GM21360 (cell line): ENCODE data around the gene PRPF18.

Source experiments
- ATAC-seq: cut with Tn5 transposase; IDR thresholded peaks from one replicate; pipeline ENCODE4 v1.9.1; 2021; ENCODE audit warnings: mild to moderate bottlenecking, moderate library complexity; ENCODE audit not compliant: unreplicated experiment

PRPF18 gene

DNA sequence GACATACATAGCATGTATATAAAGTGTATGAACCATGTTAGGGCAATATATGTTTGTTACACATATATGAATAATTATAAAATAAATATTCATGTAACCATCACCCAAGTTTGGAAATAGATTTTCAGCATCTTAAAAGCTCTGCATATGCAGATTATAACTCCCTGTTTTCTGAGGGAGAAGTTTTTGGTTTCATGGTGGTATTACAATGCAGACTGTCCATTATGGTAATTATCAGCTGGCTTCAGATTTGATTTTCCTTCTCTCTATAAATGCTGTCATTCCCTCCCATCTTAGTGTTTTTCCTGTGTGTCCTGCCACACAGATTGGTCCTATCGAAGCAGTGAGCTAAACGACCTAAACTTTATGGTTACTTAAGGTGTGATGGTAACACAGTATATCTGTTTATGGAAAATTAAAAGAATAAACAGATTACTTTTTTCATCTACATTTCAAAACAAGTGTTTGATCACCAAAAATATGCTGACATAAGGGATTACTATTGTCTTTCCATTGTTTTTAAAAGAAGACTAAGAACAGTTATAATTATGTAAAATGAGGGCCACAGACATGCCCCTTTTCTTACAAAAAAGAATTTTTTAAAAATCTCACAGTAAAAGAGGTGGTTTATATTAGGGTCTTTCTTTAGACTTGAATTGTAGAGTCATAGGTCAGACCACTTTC lies 17.7 kb downstream of the PRPF18 start:
- ATAC-seq, result no peak

- no peak for ATAC-seq
Observed at GRCh38 chr10:13608246-13608853, 21.6 kb downstream of the PRPF18 start.

- ATAC-seq, result no peak
Observed at GRCh38 chr10:13612654-13613373, 26.0 kb downstream of the PRPF18 start.

GRCh38 chr10:13613519-13613918 lies 26.8 kb downstream of the PRPF18 start:
- ATAC-seq, result no peak

GRCh38 chr10:13614530-13615332 lies 28.0 kb downstream of the PRPF18 start:
- no peak for ATAC-seq

DNA sequence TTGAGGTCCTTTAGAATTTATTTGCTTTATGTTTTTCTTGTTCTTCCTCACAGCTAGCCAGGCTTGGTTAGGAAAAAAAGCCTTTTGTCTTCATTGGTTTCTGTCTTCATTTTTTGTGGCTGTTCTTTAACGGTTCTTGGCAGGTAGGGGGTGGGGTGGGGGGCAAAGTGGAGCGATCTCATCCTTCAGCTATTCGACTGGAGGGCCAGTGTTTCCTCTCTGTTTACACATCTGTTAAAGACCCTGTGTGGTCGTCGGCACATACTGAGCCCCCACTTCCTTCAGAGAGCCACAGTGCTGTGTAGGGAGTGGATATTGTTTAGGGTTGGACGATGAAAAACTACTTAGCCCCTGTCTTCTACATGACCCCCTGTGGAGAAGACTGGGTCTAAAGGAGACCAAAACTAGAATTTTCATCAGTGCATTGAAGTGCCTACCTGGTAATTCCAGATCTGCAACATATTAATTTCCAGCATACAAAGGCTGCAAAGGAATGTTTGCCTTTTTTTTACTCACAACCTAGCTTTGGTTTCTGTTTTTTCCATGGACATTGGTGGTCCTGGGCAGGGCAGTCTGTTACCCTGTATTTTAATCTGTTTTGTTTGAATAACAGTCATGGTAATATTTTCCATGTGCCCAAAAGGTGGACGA lies 29.0 kb downstream of the PRPF18 start:
- no peak for ATAC-seq

DNA sequence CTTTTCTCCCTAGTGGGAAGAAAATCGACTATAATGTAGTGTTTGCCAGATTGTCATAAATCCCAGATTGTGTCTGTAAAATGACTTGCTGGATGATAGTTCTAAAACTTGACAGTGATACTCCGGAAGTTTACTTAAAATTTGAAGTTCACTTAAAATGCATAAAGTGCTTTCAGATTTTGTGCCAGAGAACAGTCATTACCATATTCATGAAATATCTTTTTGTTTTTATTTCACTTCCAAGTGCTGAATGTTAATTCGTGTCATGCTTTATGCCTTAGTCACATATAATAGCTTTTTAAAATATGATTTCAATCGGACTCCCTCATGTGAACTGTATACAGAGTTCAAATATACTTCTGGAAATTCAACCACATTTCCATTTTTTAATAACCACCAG lies 30.4 kb downstream of the PRPF18 start:
- ATAC-seq, result no peak

DNA sequence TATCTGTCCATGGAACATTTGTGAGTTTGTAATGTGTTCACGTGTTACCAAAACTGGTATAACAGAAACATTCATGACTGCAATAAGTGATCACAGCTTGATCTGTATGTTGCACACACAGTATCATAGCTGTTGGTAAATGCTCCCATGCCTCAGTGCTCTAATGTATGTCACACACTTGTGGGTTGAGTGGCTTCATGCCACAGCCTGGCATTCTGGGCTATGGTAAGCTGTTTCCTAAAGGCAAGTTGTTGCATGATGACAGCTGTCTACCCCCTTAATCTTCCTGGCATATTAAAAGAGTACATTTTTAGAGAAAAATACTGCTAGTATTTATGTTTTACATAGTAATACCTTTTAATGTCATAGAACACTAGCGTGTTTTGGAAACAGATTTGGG lies 35.2 kb downstream of the PRPF18 start:
- no peak for ATAC-seq

GRCh38 chr10:13624630-13625029 lies 37.9 kb downstream of the PRPF18 start:
- no peak for ATAC-seq

GRCh38 chr10:13627459-13628310 lies 40.9 kb downstream of the PRPF18 start:
- no peak for ATAC-seq

DNA sequence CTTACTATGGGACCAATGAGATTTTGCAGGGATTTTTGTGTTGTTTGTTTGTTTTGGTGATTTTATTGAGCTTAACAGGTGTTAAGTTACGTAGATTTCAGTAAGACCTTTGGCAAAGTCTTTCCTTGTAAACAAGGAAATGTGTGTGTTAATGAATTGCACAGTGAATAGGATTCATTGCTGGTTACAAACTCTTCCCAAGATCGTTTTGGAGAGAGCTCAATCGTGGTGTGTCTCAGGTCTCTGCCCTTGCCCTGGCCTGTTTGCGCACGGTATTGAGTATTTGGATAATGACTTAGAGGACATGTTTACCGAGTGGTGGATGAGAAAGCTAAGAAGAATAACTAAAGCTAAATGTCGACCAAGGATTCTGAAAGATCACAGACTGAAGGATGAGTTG lies 41.9 kb downstream of the PRPF18 start:
- ATAC-seq, result no peak

- ATAC-seq, result no peak
Observed at GRCh38 chr10:13629116-13629515, 42.4 kb downstream of the PRPF18 start.

- no peak for ATAC-seq
Observed at GRCh38 chr10:13630231-13630630, 43.5 kb downstream of the PRPF18 start.

DNA sequence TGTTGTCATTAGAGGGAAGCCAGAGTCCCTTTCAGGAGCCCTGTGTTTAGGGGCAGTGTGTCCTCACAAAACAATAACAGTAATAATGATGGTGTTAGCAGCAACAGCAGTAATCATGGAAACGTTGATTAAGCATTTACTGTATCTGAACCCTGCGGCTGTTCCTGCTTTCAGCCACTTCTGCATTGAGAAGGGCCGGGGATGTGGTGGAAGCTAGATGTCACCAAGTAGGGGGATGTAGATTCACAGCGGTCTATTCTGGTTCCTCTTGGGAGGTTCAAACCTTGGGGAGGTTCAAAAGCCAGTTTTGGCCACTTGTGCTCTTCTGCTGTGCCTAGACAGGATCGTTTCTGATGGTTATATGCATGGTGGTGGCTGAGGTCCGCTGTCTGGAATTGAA lies 44.8 kb downstream of the PRPF18 start:
- ATAC-seq, result no peak

- no peak for ATAC-seq
Observed at GRCh38 chr10:13632440-13632839, 45.7 kb downstream of the PRPF18 start.

GRCh38 chr10:13632884-13633440 lies 46.2 kb downstream of the PRPF18 start:
- no peak for ATAC-seq

GRCh38 chr10:13633689-13634088 lies 46.9 kb downstream of the PRPF18 start:
- ATAC-seq, result no peak

GRCh38 chr10:13634207-13634606 lies 47.4 kb downstream of the PRPF18 start:
- no peak for ATAC-seq

GRCh38 chr10:13636776-13637175 lies 50.0 kb downstream of the PRPF18 start:
- ATAC-seq, result no peak
